ENCODE measurements around the gene AQP5. TPM values are rescaled to one million over a fixed set of nuclear protein-coding genes. Genes with fewer than 3 reads are reported as not detected.

The AQP5 gene
- total RNA-seq, 2 experiments from 2014 or later = not detected

- Histone ChIP-seq H3K4me1 (ENCODE audit: insufficient read depth, low read length, poor library complexity, severe bottlenecking) (no peaks in the 10 kb centered on the region), H2AFZ (ENCODE audit: low read length) (no peak overlapping the region), H3K9me2 (ENCODE audit: insufficient read depth, low read length) (no peaks in the 10 kb centered on the region), H3K36me3 (ENCODE audit: insufficient read depth, low read length) (0 out of 2 replicates have a peak, but pooled peaks cover 6% of the 10 kb centered on the region), H3K4me2 (ENCODE audit: low read length) (no peak overlapping the region), H4K20me1 (ENCODE audit: insufficient read depth, low read length) (no peaks in the 10 kb centered on the region), H3K27ac (ENCODE audit: low read depth, low read length, poor library complexity, severe bottlenecking) (no peak overlapping the region), H3K9me3 (ENCODE audit: low read length) (no peaks in the 10 kb centered on the region), H3K4me3 (ENCODE audit: low read depth, low read length, poor library complexity, severe bottlenecking) (no peak overlapping the region), H3K79me2 (ENCODE audit: insufficient read depth, low read depth, low read length) (no peaks in the 10 kb centered on the region)
- TF ChIP-seq, protein P1, sequence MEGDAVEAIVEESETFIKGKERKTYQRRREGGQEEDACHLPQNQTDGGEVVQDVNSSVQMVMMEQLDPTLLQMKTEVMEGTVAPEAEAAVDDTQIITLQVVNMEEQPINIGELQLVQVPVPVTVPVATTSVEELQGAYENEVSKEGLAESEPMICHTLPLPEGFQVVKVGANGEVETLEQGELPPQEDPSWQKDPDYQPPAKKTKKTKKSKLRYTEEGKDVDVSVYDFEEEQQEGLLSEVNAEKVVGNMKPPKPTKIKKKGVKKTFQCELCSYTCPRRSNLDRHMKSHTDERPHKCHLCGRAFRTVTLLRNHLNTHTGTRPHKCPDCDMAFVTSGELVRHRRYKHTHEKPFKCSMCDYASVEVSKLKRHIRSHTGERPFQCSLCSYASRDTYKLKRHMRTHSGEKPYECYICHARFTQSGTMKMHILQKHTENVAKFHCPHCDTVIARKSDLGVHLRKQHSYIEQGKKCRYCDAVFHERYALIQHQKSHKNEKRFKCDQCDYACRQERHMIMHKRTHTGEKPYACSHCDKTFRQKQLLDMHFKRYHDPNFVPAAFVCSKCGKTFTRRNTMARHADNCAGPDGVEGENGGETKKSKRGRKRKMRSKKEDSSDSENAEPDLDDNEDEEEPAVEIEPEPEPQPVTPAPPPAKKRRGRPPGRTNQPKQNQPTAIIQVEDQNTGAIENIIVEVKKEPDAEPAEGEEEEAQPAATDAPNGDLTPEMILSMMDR (conservative IDR thresholded peaks at IDR 0.05; ENCODE audit: low read length) = no peak
- no peak for TF ChIP-seq EZH2phosphoT487 (IDR thresholded peaks at IDR 0.05; ENCODE audit: borderline replicate concordance, low read depth, low read length)
- intact Hi-C loops (cut with micrococcal nuclease; ENCODE audit: unreplicated experiment) = no loop called here
- no TSS peak for BruUV-seq (replicated peaks)
- CTCF ChIA-PET (ENCODE audit: unreplicated experiment) = interaction anchor here (0.5 kb wide), 1 partner anchor 10 kb away, joined by 6 read pairs; no protein-coding TSS in a partner anchor
- POLR2A ChIA-PET = interaction anchor here (0.7 to 1.5 kb wide), 3 partner anchors 24 to 313 kb away, joined by 3 to 4 read pairs (median 4); no protein-coding TSS in a partner anchor
- DNase-seq (ENCODE audit: low spot score) = no peak
Observed at GRCh38 chr12:49979791-49980190, 18.1 kb downstream of the AQP5 start.

DNA sequence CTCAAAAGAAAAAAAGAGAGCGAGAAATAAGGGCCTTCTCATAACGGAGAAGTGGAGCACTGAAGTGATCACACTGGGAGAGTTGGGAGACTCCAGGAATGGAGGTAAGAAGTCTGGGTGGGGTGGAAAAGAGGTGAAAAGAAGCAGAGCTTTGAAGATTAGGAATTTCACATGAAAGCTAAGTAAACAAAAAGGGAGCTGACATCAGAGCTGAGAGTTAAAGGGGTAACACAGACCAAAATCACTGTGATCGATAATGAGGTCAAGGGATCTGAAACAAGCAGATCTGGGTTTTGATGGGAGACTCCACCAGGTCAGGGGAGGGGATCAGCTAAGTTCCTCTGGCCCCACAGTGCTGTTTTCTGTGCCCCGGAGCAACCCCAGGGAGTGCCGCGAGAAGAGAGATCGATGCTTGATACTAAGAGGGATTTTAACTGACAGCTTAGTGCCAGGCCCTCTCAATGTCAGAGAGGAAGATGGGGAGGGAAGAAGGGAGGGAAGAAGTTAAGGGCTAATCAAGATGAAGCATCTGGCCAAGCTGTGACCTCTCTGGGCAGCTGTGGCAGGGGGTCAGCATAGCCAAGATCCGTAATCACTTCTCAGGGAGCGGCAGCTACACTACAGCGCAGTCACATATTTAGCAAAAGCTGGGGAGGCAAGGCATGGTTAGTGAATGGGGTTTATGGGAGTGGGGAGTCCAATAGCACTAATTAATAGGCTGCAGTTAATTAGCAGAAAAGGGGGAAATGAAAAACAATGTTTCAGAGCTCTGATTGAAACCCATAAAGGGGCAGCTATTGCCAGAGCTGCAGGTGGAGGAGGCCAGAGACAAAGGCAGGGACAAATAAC, 19.1 kb downstream of the AQP5 start:
- no peaks in the 10 kb centered on the region for H3K9me2 ChIP-seq (ENCODE audit: insufficient read depth, low read length)
- H3K4me3 ChIP-seq (ENCODE audit: low read depth, low read length, poor library complexity, severe bottlenecking) = no peak overlapping the region
- BruUV-seq (replicated peaks) = no TSS peak
- H3K4me1 ChIP-seq (ENCODE audit: insufficient read depth, low read length, poor library complexity, severe bottlenecking) = no peaks in the 10 kb centered on the region
- intact Hi-C loops (cut with micrococcal nuclease; ENCODE audit: unreplicated experiment) = no loop called here
- TF ChIP-seq, protein P1 (conservative IDR thresholded peaks at IDR 0.05; ENCODE audit: low read length) = no peak
- TF ChIP-seq EZH2phosphoT487 (IDR thresholded peaks at IDR 0.05; ENCODE audit: borderline replicate concordance, low read depth, low read length) = no peak
- H3K4me2 ChIP-seq (ENCODE audit: low read length) = no peak overlapping the region
- H4K20me1 ChIP-seq (ENCODE audit: insufficient read depth, low read length) = no peaks in the 10 kb centered on the region
- peaks cover 13% of the 10 kb centered on the region for H3K36me3 ChIP-seq (ENCODE audit: insufficient read depth, low read length)
- H3K9me3 ChIP-seq (ENCODE audit: low read length) = no peaks in the 10 kb centered on the region
- no peak for DNase-seq (ENCODE audit: low spot score)
- no peak overlapping the region for H2AFZ ChIP-seq (ENCODE audit: low read length)
- no peak overlapping the region for H3K27ac ChIP-seq (ENCODE audit: low read depth, low read length, poor library complexity, severe bottlenecking)
- no peaks in the 10 kb centered on the region for H3K79me2 ChIP-seq (ENCODE audit: insufficient read depth, low read depth, low read length)
- ChIA-PET CTCF (ENCODE audit: unreplicated experiment) (no interaction called here), POLR2A (interaction anchor here (1.5 kb wide), 1 partner anchor 23 kb away, joined by 4 read pairs; no protein-coding TSS in a partner anchor)
